Measurements from ENCODE around the gene BEGAIN. TPM values are rescaled to one million over a fixed set of nuclear protein-coding genes. Genes with fewer than 3 reads are reported as not detected.

Gene BEGAIN
- total and polyA plus RNA-seq, 11 donors: 0.14 to 2.8 (median 0.75) TPM

- TF ChIP-seq POLR2A (IDR thresholded peaks at IDR 0.05) (no peak), CTCF (IDR thresholded peaks at IDR 0.05) (no peak)
- 81 to 86% (median 85%) methylated on average over 10 of the region's 10 CpGs for WGBS, 4 donors
- H3K4me3 ChIP-seq: no peak overlapping the region
- intact Hi-C loops (cut with DNase I): no loop called here
- H3K27me3 ChIP-seq: peaks cover 6 to 83% (median 44%) of the 10 kb centered on the region in 9 donors
- H3K36me3 ChIP-seq: no peaks in the 10 kb centered on the region
- peak in 2 of 5 donors; percentile 9 to 47 for DNase-seq
- peak in 1 of 4 donors; percentile 22 for ATAC-seq
- no peaks in the 10 kb centered on the region for H3K9me3 ChIP-seq
- peaks cover 0 to 8% (median 0%) of the 10 kb centered on the region in 12 donors for H3K4me1 ChIP-seq
- H3K27ac ChIP-seq: no peak overlapping the region
Measured at GRCh38 chr14:100592461-100592891, 5.3 kb upstream of the BEGAIN start.

- intact Hi-C loops (cut with DNase I): no loop called here
- WGBS, 4 donors: 80 to 81% (median 80%) methylated on average over 14 to 16 of the region's 16 CpGs
- DNase-seq (peak in 2 of 5 donors; percentile 9 to 53), ATAC-seq (no peak)
- no peak overlapping the region for H3K27ac ChIP-seq
- no peaks in the 10 kb centered on the region for H3K9me3 ChIP-seq
- H3K4me3 ChIP-seq: no peak overlapping the region
- peaks cover 0 to 11% (median under 1%) of the 10 kb centered on the region in 12 donors for H3K4me1 ChIP-seq
- no peaks in the 10 kb centered on the region for H3K36me3 ChIP-seq
- H3K27me3 ChIP-seq: peaks cover 7 to 82% (median 41%) of the 10 kb centered on the region in 9 donors
- no peak for TF ChIP-seq POLR2A (IDR thresholded peaks at IDR 0.05)
- no peak for TF ChIP-seq CTCF (IDR thresholded peaks at IDR 0.05)
Measured at GRCh38 chr14:100591453-100592371, 4.5 kb upstream of the BEGAIN start.

GRCh38 chr14:100590726-100591452, 3.7 kb upstream of the BEGAIN start:
- Histone ChIP-seq H3K27ac (no peak overlapping the region), H3K27me3 (peaks cover 10 to 82% (median 40%) of the 10 kb centered on the region in 9 donors), H3K36me3 (no peaks in the 10 kb centered on the region), H3K9me3 (no peaks in the 10 kb centered on the region), H3K4me1 (peaks cover 0 to 18% (median 5%) of the 10 kb centered on the region in 12 donors), H3K4me3 (no peak overlapping the region)
- WGBS, 4 donors: 92 to 93% (median 93%) methylated on average over 12 to 14 of the region's 14 CpGs
- ATAC-seq: no peak
- intact Hi-C loops (cut with DNase I): no loop called here
- DNase-seq: peak in 2 of 5 donors; percentile 11 to 41
- no peak for TF ChIP-seq CTCF (IDR thresholded peaks at IDR 0.05)
- no peak for TF ChIP-seq POLR2A (IDR thresholded peaks at IDR 0.05)

All from heart left ventricle (tissue), 16 donors.